Measurements from ENCODE around the gene SYT2.
"Not testable (repeated sequence)": the region's sequence is repeated elsewhere in the genome, so short reads cannot be mapped to it uniquely, and the experiment has no call there.

The SYT2 gene

GRCh38 chr1:202632241-202632640, 78.0 kb downstream of the SYT2 start (continued):
- TF ChIP-seq, protein P1, sequence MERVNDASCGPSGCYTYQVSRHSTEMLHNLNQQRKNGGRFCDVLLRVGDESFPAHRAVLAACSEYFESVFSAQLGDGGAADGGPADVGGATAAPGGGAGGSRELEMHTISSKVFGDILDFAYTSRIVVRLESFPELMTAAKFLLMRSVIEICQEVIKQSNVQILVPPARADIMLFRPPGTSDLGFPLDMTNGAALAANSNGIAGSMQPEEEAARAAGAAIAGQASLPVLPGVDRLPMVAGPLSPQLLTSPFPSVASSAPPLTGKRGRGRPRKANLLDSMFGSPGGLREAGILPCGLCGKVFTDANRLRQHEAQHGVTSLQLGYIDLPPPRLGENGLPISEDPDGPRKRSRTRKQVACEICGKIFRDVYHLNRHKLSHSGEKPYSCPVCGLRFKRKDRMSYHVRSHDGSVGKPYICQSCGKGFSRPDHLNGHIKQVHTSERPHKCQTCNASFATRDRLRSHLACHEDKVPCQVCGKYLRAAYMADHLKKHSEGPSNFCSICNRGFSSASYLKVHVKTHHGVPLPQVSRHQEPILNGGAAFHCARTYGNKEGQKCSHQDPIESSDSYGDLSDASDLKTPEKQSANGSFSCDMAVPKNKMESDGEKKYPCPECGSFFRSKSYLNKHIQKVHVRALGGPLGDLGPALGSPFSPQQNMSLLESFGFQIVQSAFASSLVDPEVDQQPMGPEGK (CRISPR knock-in tag; IDR thresholded peaks at IDR 0.05; ENCODE audit: borderline replicate concordance), result no peak
- TF ChIP-seq GLIS3 (CRISPR knock-in tag; IDR thresholded peaks at IDR 0.05) (no peak), CSDC2 (CRISPR knock-in tag; IDR thresholded peaks at IDR 0.05) (no peak), BACH2 (CRISPR knock-in tag; IDR thresholded peaks at IDR 0.05; ENCODE audit: borderline replicate concordance) (no peak), OSR1 (CRISPR knock-in tag; IDR thresholded peaks at IDR 0.05) (no peak), ZC3H10 (CRISPR knock-in tag; IDR thresholded peaks at IDR 0.05) (no peak), SNAI2 (CRISPR knock-in tag; IDR thresholded peaks at IDR 0.05) (no peak), ZFP3 (CRISPR knock-in tag; IDR thresholded peaks at IDR 0.05) (no peak), ARNTL (CRISPR knock-in tag; IDR thresholded peaks at IDR 0.05; ENCODE audit: borderline replicate concordance, low read depth) (no peak)
- TF ChIP-seq, protein P2, sequence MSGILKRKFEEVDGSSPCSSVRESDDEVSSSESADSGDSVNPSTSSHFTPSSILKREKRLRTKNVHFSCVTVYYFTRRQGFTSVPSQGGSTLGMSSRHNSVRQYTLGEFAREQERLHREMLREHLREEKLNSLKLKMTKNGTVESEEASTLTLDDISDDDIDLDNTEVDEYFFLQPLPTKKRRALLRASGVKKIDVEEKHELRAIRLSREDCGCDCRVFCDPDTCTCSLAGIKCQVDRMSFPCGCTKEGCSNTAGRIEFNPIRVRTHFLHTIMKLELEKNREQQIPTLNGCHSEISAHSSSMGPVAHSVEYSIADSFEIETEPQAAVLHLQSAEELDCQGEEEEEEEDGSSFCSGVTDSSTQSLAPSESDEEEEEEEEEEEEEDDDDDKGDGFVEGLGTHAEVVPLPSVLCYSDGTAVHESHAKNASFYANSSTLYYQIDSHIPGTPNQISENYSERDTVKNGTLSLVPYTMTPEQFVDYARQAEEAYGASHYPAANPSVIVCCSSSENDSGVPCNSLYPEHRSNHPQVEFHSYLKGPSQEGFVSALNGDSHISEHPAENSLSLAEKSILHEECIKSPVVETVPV (CRISPR knock-in tag; IDR thresholded peaks at IDR 0.05), result no peak

GRCh38 chr1:202631076-202631923, 79.0 kb downstream of the SYT2 start:
- ATAC-seq, result no peak
- no peak for TF ChIP-seq ZC3H10 (CRISPR knock-in tag; IDR thresholded peaks at IDR 0.05)
- no peak for TF ChIP-seq CREB5 (CRISPR knock-in tag; IDR thresholded peaks at IDR 0.05; ENCODE audit: low read depth)
- no peak for TF ChIP-seq ZNF8 (CRISPR knock-in tag; IDR thresholded peaks at IDR 0.05)
- TF ChIP-seq, protein P1 (CRISPR knock-in tag; IDR thresholded peaks at IDR 0.05; ENCODE audit: borderline replicate concordance), result no peak
- TF ChIP-seq ZNF70 (CRISPR knock-in tag; IDR thresholded peaks at IDR 0.05), result no peak
- TF ChIP-seq, protein P2 (CRISPR knock-in tag; IDR thresholded peaks at IDR 0.05), result no peak
- TF ChIP-seq TOX (CRISPR knock-in tag; IDR thresholded peaks at IDR 0.05; ENCODE audit: borderline replicate concordance), result no peak
- no peak for TF ChIP-seq PPARA (CRISPR knock-in tag; IDR thresholded peaks at IDR 0.05; ENCODE audit: borderline replicate concordance)
- TF ChIP-seq BACH2 (CRISPR knock-in tag; IDR thresholded peaks at IDR 0.05; ENCODE audit: borderline replicate concordance), result no peak
- TF ChIP-seq GLIS3 (CRISPR knock-in tag; IDR thresholded peaks at IDR 0.05), result no peak

DNA sequence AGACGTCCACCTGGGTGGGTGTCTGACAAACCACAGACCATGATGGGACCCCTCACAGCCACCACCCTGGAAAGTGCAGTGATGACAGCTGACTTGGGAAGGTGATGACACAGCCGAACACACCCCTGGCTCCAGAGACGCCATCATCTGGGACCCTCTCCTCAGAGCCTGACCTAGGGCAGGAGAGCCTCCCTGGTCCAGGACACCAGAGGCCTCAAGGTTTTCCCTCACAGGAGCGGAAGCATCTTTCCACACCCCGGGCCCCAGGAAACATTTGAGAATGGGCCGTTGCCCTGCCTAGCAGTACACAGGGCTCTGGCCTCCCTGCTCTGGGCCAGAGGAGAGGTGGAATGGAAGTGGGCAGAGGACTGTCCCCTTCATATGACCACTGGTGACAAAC, 79.7 kb downstream of the SYT2 start:
- TF ChIP-seq ISL1 (CRISPR knock-in tag; IDR thresholded peaks at IDR 0.05) (no peak), ZNF70 (CRISPR knock-in tag; IDR thresholded peaks at IDR 0.05) (no peak), BACH2 (CRISPR knock-in tag; IDR thresholded peaks at IDR 0.05; ENCODE audit: borderline replicate concordance) (no peak), ESRRG (CRISPR knock-in tag; IDR thresholded peaks at IDR 0.05) (no peak), OSR1 (CRISPR knock-in tag; IDR thresholded peaks at IDR 0.05) (no peak), ZC3H10 (CRISPR knock-in tag; IDR thresholded peaks at IDR 0.05) (no peak), POU6F1 (CRISPR knock-in tag; IDR thresholded peaks at IDR 0.05; ENCODE audit: borderline replicate concordance, low read depth) (no peak), PPARA (CRISPR knock-in tag; IDR thresholded peaks at IDR 0.05; ENCODE audit: borderline replicate concordance) (no peak)
- no peak for ATAC-seq

DNA sequence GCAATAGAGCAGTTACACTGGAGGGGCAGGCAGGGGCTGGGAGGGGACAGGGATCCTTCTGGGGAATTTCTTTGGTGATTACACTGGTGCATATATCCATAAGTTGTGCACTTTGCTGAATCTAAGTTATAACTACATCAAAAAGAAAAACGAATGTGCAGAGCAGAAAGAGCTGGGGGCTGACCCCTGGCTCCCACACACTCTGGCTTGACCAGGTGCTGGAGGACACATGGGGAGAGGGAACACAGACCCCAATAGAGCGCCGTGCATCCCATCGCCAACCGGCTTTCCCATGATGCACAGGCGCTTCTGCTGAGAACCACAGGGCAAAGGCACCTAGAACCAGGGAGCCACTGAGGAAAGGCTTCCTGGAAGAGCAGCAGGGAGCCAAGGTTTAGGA, 80.2 kb downstream of the SYT2 start:
- ATAC-seq, result not testable (repeated sequence)

GRCh38 chr1:202629257-202629811, 80.9 kb downstream of the SYT2 start:
- not testable (repeated sequence) for ATAC-seq

Measured in SK-N-SH treated with all-trans-retinoic acid at 6 μM for 48 hours (cell line).